ENCODE measurements around the gene THAP10.
"Not testable (repeated sequence)": the region's sequence is repeated elsewhere in the genome, so short reads cannot be mapped to it uniquely, and the experiment has no call there.

The THAP10 gene

GRCh38 chr15:70879401-70879800 lies 12.8 kb downstream of the THAP10 start:
- DNase-seq: no peak

GRCh38 chr15:70876683-70877082 lies 15.6 kb downstream of the THAP10 start:
- DNase-seq: no peak

- no peak for DNase-seq
Observed at GRCh38 chr15:70876011-70876410, 16.2 kb downstream of the THAP10 start.

- peak in 4 of 56 donors; percentile 38 to 60 (median 51) for DNase-seq
Observed at GRCh38 chr15:70875001-70875782, 17.0 kb downstream of the THAP10 start.

- DNase-seq: no peak
Observed at GRCh38 chr15:70873232-70874054, 18.8 kb downstream of the THAP10 start.

- not testable (repeated sequence) for DNase-seq
Observed at GRCh38 chr15:70871490-70871889, 20.7 kb downstream of the THAP10 start.

GRCh38 chr15:70870051-70870450 lies 22.2 kb downstream of the THAP10 start:
- peak in 1 of 56 donors; percentile 33 for DNase-seq

GRCh38 chr15:70869346-70869745 lies 22.9 kb downstream of the THAP10 start:
- DNase-seq: no peak

GRCh38 chr15:70867911-70868467 lies 24.2 kb downstream of the THAP10 start:
- DNase-seq: peak in 6 of 56 donors; percentile 32 to 66 (median 41)

GRCh38 chr15:70866982-70867641 lies 25.1 kb downstream of the THAP10 start:
- no peak for DNase-seq

- peak in 36 of 56 donors; percentile 25 to 89 (median 64) for DNase-seq
Observed at GRCh38 chr15:70863450-70864218, 28.6 kb downstream of the THAP10 start.

GRCh38 chr15:70859998-70860397 lies 32.2 kb downstream of the THAP10 start:
- no peak for DNase-seq

- DNase-seq: no peak
Observed at GRCh38 chr15:70859322-70859908, 32.8 kb downstream of the THAP10 start.

GRCh38 chr15:70858614-70859321 lies 33.5 kb downstream of the THAP10 start:
- not testable (repeated sequence) for DNase-seq

- no peak for DNase-seq
Observed at GRCh38 chr15:70857562-70858285, 34.5 kb downstream of the THAP10 start.

GRCh38 chr15:70856884-70857561 lies 35.2 kb downstream of the THAP10 start:
- peak in 16 of 56 donors; percentile 23 to 73 (median 38) for DNase-seq

GRCh38 chr15:70856177-70856883 lies 35.9 kb downstream of the THAP10 start:
- no peak for DNase-seq

- no peak for DNase-seq
Observed at GRCh38 chr15:70855764-70856163, 36.5 kb downstream of the THAP10 start.

All from amygdala (tissue), 56 donors.